NB4 (cell line): ENCODE results near the gene CXADR.
"Not testable (repeated sequence)": the region's sequence is repeated elsewhere in the genome, so short reads cannot be mapped to it uniquely, and the experiment has no call there.

ENCODE experiments used
- DNase-seq: peaks from one replicate; pipeline ENCODE4 v3.0.0; 2010; ENCODE audit warnings: low read depth
- H3K4me3 ChIP-seq: one replicate; pipeline ENCODE4 v1.5.1; 2011; ENCODE audit warnings: mild to moderate bottlenecking, low read depth, low read length, moderate library complexity
- CTCF ChIP-seq: IDR thresholded peaks from one replicate; pipeline ENCODE4 v1.5.1; 2012; ENCODE audit warnings: low read depth, low read length
- MYC ChIP-seq: IDR thresholded peaks from 2 replicates; pipeline ENCODE4 v1.6.1; 2011; ENCODE audit warnings: low read depth, low read length
- POLR2A ChIP-seq: IDR thresholded peaks from 2 replicates; pipeline ENCODE4 v1.6.1; 2011; ENCODE audit warnings: mild to moderate bottlenecking; ENCODE audit not compliant: insufficient read length; ENCODE audit errors: extremely low read depth
- TF ChIP-seq, protein P1 (sequence below): IDR thresholded peaks from 2 replicates; pipeline ENCODE4 v1.6.1; 2011; ENCODE audit warnings: low read depth, low read length

The CXADR gene

DNA sequence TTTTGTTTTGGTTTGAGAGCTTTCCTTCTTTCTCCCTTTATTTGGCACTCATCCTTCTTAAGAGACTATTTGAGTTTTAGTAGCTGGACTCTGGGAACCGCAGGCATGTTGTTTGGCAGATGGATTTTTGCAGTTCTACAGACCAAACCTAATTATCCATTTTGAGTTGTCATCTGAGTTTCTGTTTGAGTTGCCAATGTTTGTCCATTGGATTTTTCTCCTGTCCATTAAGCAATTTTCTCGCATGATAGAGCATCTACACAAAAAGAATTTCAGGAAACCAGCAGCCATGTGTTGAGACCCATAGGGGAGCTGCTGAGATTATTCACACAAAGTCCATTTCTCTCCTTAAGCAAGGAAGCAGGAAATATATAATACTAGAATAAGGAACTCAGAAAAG lies 17.2 kb upstream of the CXADR start:
- DNase-seq = no peak
- H3K4me3 ChIP-seq = no peak overlapping the region
- TF ChIP-seq, protein P1, sequence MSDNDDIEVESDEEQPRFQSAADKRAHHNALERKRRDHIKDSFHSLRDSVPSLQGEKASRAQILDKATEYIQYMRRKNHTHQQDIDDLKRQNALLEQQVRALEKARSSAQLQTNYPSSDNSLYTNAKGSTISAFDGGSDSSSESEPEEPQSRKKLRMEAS = no peak
- no peak for TF ChIP-seq CTCF
- no peak for TF ChIP-seq MYC
- no peak for TF ChIP-seq POLR2A

DNA sequence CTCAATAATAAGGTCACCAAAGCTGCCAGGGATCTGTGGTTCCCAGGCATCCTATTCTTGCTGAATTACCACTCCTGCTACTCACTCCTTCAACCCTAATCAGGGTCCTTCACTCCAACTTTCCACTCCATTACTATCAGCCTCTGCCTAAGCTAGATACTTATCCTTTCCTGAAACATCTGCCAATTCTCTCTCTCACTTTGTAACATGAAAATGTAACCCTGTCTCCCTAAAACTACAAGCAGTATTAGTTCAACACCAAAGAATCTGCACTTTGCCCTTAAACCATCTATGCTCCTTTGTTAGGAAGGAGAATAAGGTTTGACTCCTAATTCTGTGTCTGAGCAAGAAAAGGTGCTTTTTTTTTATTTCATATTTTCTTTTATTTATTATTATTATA lies 15.5 kb upstream of the CXADR start:
- TF ChIP-seq, protein P1 = no peak
- TF ChIP-seq MYC (no peak), POLR2A (no peak), CTCF (no peak)
- H3K4me3 ChIP-seq = no peak overlapping the region
- DNase-seq = no peak

DNA sequence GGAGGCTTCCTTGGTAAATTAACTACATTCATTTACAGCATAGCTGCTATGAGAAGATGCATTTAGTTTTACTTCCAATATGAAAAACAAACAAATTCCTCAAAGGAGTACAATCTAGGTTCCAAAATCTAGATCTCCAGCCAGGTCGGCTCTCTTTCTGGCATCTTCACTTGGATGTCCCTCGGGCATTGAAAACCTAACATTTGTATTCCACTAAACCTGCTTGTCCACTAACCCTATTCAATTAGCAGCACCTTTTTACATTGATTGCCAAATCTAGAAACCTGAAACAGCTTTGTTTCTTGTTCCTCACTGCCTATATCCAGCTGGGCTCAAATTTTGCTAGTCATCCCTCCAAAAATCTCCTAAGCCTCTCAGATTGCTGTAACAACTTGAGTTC lies 14.3 kb upstream of the CXADR start:
- H3K4me3 ChIP-seq = no peak overlapping the region
- TF ChIP-seq POLR2A (no peak), MYC (no peak), CTCF (no peak)
- TF ChIP-seq, protein P1 = no peak
- DNase-seq = no peak

GRCh38 chr21:17501107-17502006 lies 11.5 kb upstream of the CXADR start:
- no peak overlapping the region for H3K4me3 ChIP-seq
- no peak for DNase-seq
- TF ChIP-seq CTCF (no peak), POLR2A (no peak), MYC (no peak)
- TF ChIP-seq, protein P1 = no peak

DNA sequence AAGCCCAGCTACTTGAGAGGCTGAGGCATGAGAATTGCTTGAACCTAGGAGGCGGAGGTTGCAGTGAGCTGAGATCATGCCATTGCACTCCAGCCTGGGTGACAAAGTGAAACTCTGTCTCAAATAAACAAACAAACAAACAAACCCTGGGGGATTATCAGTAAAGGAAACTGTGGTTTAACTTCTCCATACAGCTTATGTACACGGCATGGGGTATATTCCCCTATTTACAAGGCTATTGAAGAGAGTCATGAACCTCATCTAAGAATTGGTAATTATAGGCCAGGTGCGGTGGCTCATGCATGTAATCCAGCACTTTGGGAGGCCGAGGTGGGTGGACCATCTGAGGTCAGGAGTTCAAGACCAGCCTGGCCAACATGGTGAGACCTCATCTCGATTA lies 9.9 kb upstream of the CXADR start:
- not testable (repeated sequence) for H3K4me3 ChIP-seq, DNase-seq

GRCh38 chr21:17506951-17507350 lies 5.9 kb upstream of the CXADR start:
- DNase-seq = no peak
- TF ChIP-seq CTCF (no peak), MYC (no peak)
- TF ChIP-seq, protein P1 = no peak
- H3K4me3 ChIP-seq = no peak overlapping the region
